Activated CD4-positive, alpha-beta T cell treated with anti-CD3 and anti-CD28 coated beads, Interleukin-2, amount 10 ng/mL, durations not matched to agents 7 days and 5 days (primary cell): Measurements from ENCODE around the gene MCM9. TPM values are rescaled to one million over a fixed set of nuclear protein-coding genes. Genes with fewer than 3 reads are reported as not detected.

Experiments
- CTCF ChIA-PET: fragments of 350-600 bp; sonication (Branson Sonifier 250); formaldehyde crosslinking; loops from one replicate; lab custom pipeline; 2021; ENCODE audit warnings: antibody characterized with exemption; lab: Charles Lee
- POLR2A ChIA-PET: fragments of 350-600 bp; sonication (Branson Sonifier 250); formaldehyde crosslinking; loops from one replicate; lab custom pipeline; 2021; ENCODE audit warnings: antibody characterized with exemption; lab: Charles Lee
- DNase-seq: peaks from one replicate; pipeline ENCODE4 v3.0.0-alpha.2; 2020
- H3K27ac Mint-ChIP-seq: one replicate; pipeline ENCODE4 v1.8.0; 2021; ENCODE audit warnings: mild to moderate bottlenecking, moderate library complexity, mixed read lengths
- H3K27me3 Mint-ChIP-seq: one replicate; pipeline ENCODE4 v1.8.0; 2021; ENCODE audit warnings: mixed read lengths
- H3K36me3 Mint-ChIP-seq: one replicate; pipeline ENCODE4 v1.8.0; 2021; ENCODE audit warnings: low read depth, mixed read lengths
- H3K4me1 Mint-ChIP-seq: one replicate; pipeline ENCODE4 v1.8.0; 2021; ENCODE audit warnings: mixed read lengths
- H3K4me3 Mint-ChIP-seq: one replicate; pipeline ENCODE4 v1.8.0; 2021; ENCODE audit warnings: mild to moderate bottlenecking, moderate library complexity, mixed read lengths
- H3K9me3 Mint-ChIP-seq: one replicate; pipeline ENCODE4 v1.8.0; 2021; ENCODE audit warnings: mixed read lengths
- total RNA-seq, 2 experiments: library from RNA; stranded (reverse); gene quantifications; one replicate each; pipeline ENCODE4 v1.2.3, GENCODE V29; 2021

The MCM9 gene
- total RNA-seq, 2 experiments from 2014 or later: 19.9 to 21.2 TPM

- Mint-ChIP-seq H3K27me3 (no peaks in the 10 kb centered on the region), H3K36me3 (peaks cover 20% of the 10 kb centered on the region), H3K4me1 (peaks cover 20% of the 10 kb centered on the region), H3K27ac (peak overlapping the region; percentile 54), H3K9me3 (peaks cover 10% of the 10 kb centered on the region), H3K4me3 (no peak overlapping the region)
- no peak for DNase-seq
- ChIA-PET POLR2A (no interaction called here), CTCF (interaction anchor here (0.6 to 1.8 kb wide), 10 partner anchors 12 to 192 kb away, joined by 3 to 5 read pairs (median 3); partner anchors contain the start of gene ASF1A)
These were observed 90.0 kb downstream of the MCM9 start for GRCh38 chr6:118844915-118845314.

- DNase-seq: peak; percentile 27
- Mint-ChIP-seq H3K4me1 (peaks cover 20% of the 10 kb centered on the region), H3K27ac (peak overlapping the region; percentile 28), H3K9me3 (peaks cover 14% of the 10 kb centered on the region), H3K36me3 (peaks cover 29% of the 10 kb centered on the region), H3K27me3 (no peaks in the 10 kb centered on the region), H3K4me3 (no peak overlapping the region)
- ChIA-PET CTCF (interaction anchor here (1.0 kb wide), 1 partner anchor 38 kb away, joined by 3 read pairs; no protein-coding TSS in a partner anchor), POLR2A (no interaction called here)
These were observed 91.1 kb downstream of the MCM9 start for GRCh38 chr6:118843685-118844390.

GRCh38 chr6:118830691-118831090 is 104.3 kb downstream of the MCM9 start:
- H3K4me1 Mint-ChIP-seq: no peaks in the 10 kb centered on the region
- no peaks in the 10 kb centered on the region for H3K27me3 Mint-ChIP-seq
- ChIA-PET POLR2A (no interaction called here), CTCF (interaction anchor here (1.0 kb wide), 1 partner anchor 13 kb away, joined by 3 read pairs; no protein-coding TSS in a partner anchor)
- H3K27ac Mint-ChIP-seq: no peak overlapping the region
- H3K4me3 Mint-ChIP-seq: no peak overlapping the region
- no peak for DNase-seq
- H3K9me3 Mint-ChIP-seq: peaks cover 7% of the 10 kb centered on the region
- peaks cover 16% of the 10 kb centered on the region for H3K36me3 Mint-ChIP-seq

GRCh38 chr6:118829817-118830478 is 105.0 kb downstream of the MCM9 start:
- Mint-ChIP-seq H3K27me3 (no peaks in the 10 kb centered on the region), H3K27ac (no peak overlapping the region), H3K9me3 (peaks cover 3% of the 10 kb centered on the region), H3K4me3 (no peak overlapping the region), H3K4me1 (no peaks in the 10 kb centered on the region), H3K36me3 (peaks cover 24% of the 10 kb centered on the region)
- ChIA-PET CTCF (no interaction called here), POLR2A (no interaction called here)
- DNase-seq: no peak

- Mint-ChIP-seq H3K4me3 (no peak overlapping the region), H3K4me1 (no peaks in the 10 kb centered on the region), H3K36me3 (peaks cover 50% of the 10 kb centered on the region), H3K9me3 (peaks cover 7% of the 10 kb centered on the region), H3K27ac (no peak overlapping the region), H3K27me3 (no peaks in the 10 kb centered on the region)
- no peak for DNase-seq
- CTCF ChIA-PET: interaction anchor here (1.0 to 1.7 kb wide), 4 partner anchors 11 to 58 kb away, joined by 3 to 6 read pairs (median 4); no protein-coding TSS in a partner anchor
- POLR2A ChIA-PET: no interaction called here
These were observed 108.9 kb downstream of the MCM9 start for GRCh38 chr6:118826096-118826495.

GRCh38 chr6:118825661-118826060 is 109.3 kb downstream of the MCM9 start:
- POLR2A ChIA-PET: interaction anchor here (0.6 kb wide), 1 partner anchor 41 kb away, joined by 3 read pairs; no protein-coding TSS in a partner anchor
- CTCF ChIA-PET: no interaction called here
- Mint-ChIP-seq H3K4me1 (no peaks in the 10 kb centered on the region), H3K9me3 (peaks cover 7% of the 10 kb centered on the region), H3K27me3 (no peaks in the 10 kb centered on the region), H3K27ac (no peak overlapping the region), H3K4me3 (no peak overlapping the region), H3K36me3 (peaks cover 50% of the 10 kb centered on the region)
- no peak for DNase-seq

GRCh38 chr6:118815495-118815894 is 119.5 kb downstream of the MCM9 start:
- H3K36me3 Mint-ChIP-seq: peaks cover 42% of the 10 kb centered on the region
- no peak for DNase-seq
- POLR2A ChIA-PET: no interaction called here
- H3K27me3 Mint-ChIP-seq: no peaks in the 10 kb centered on the region
- H3K27ac Mint-ChIP-seq: no peak overlapping the region
- H3K4me3 Mint-ChIP-seq: no peak overlapping the region
- H3K4me1 Mint-ChIP-seq: peaks cover 28% of the 10 kb centered on the region
- CTCF ChIA-PET: interaction anchor here (0.5 to 0.6 kb wide), 2 partner anchors 11 to 61 kb away, joined by 3 to 5 read pairs; no protein-coding TSS in a partner anchor
- H3K9me3 Mint-ChIP-seq: peaks cover 24% of the 10 kb centered on the region

- DNase-seq: no peak
- ChIA-PET CTCF (interaction anchor here (1.1 to 1.3 kb wide), 2 partner anchors 13 to 107 kb away, joined by 3 read pairs; no protein-coding TSS in a partner anchor), POLR2A (no interaction called here)
- peaks cover 19% of the 10 kb centered on the region for H3K9me3 Mint-ChIP-seq
- no peaks in the 10 kb centered on the region for H3K27me3 Mint-ChIP-seq
- no peak overlapping the region for H3K4me3 Mint-ChIP-seq
- H3K36me3 Mint-ChIP-seq: peaks cover 41% of the 10 kb centered on the region
- H3K4me1 Mint-ChIP-seq: peaks cover 45% of the 10 kb centered on the region
- H3K27ac Mint-ChIP-seq: peak overlapping the region; percentile 14
These were observed 121.2 kb downstream of the MCM9 start for GRCh38 chr6:118813775-118814174.

- ChIA-PET POLR2A (interaction anchor here (0.5 kb wide), 1 partner anchor 88 kb away, joined by 3 read pairs; no protein-coding TSS in a partner anchor), CTCF (interaction anchor here (1.1 kb wide), 2 partner anchors 12 to 106 kb away, joined by 3 read pairs; no protein-coding TSS in a partner anchor)
- DNase-seq: no peak
- Mint-ChIP-seq H3K27me3 (no peaks in the 10 kb centered on the region), H3K36me3 (peaks cover 43% of the 10 kb centered on the region), H3K9me3 (peaks cover 16% of the 10 kb centered on the region), H3K4me3 (no peak overlapping the region), H3K4me1 (peaks cover 53% of the 10 kb centered on the region), H3K27ac (peak overlapping the region; percentile 25)
These were observed 122.0 kb downstream of the MCM9 start for GRCh38 chr6:118812970-118813369.

- Mint-ChIP-seq H3K36me3 (peaks cover 34% of the 10 kb centered on the region), H3K4me3 (peak overlapping the region; percentile 18), H3K27ac (peak overlapping the region; percentile 91), H3K27me3 (no peaks in the 10 kb centered on the region), H3K4me1 (peaks cover 51% of the 10 kb centered on the region), H3K9me3 (peaks cover 15% of the 10 kb centered on the region)
- POLR2A ChIA-PET: interaction anchor here (0.6 kb wide), 1 partner anchor 10 kb away, joined by 3 read pairs; no protein-coding TSS in a partner anchor
- peak; percentile 77 for DNase-seq
- CTCF ChIA-PET: interaction anchor here (1.0 to 1.4 kb wide), 5 partner anchors 10 to 354 kb away, joined by 3 read pairs; no protein-coding TSS in a partner anchor
These were observed 124.4 kb downstream of the MCM9 start for GRCh38 chr6:118810420-118811027.

- no peak for DNase-seq
- Mint-ChIP-seq H3K4me3 (no peak overlapping the region), H3K4me1 (peaks cover 47% of the 10 kb centered on the region), H3K9me3 (peaks cover 15% of the 10 kb centered on the region), H3K27ac (peak overlapping the region; percentile 91), H3K27me3 (no peaks in the 10 kb centered on the region), H3K36me3 (peaks cover 30% of the 10 kb centered on the region)
- POLR2A ChIA-PET: no interaction called here
- CTCF ChIA-PET: interaction anchor here (0.6 to 2.1 kb wide), 12 partner anchors 9 to 244 kb away, joined by 3 to 19 read pairs (median 4); no protein-coding TSS in a partner anchor
These were observed 125.9 kb downstream of the MCM9 start for GRCh38 chr6:118808793-118809638.
